ENCODE measurements around the gene IL1B. TPM values are rescaled to one million over a fixed set of nuclear protein-coding genes. Genes with fewer than 3 reads are reported as not detected.
A peak's percentile ranks its signal among the peaks of the same experiment; 100 is the strongest.

IL1B gene
- total and polyA plus RNA-seq, 2 experiments from 2014 or later, result 0.86 to 2.2 TPM

- DNase-seq, result no peak
- H3K9me3 ChIP-seq (ENCODE audit: low read depth), result no peaks in the 10 kb centered on the region
- H3K9me2 ChIP-seq (ENCODE audit: insufficient read depth), result no peaks in the 10 kb centered on the region
- peak overlapping the region; percentile 23 for H3K4me2 ChIP-seq (ENCODE audit: unreplicated experiment)
- no peaks in the 10 kb centered on the region for H3K36me3 ChIP-seq (ENCODE audit: low read depth)
- WGBS, 2 experiments (ENCODE audit: low coverage in 1 of 2, low lambda C conversion rate in 2 of 2, missing lambda C conversion rate in 2 of 2), result 89 to 90% methylated on average over 6 of the region's 6 CpGs
- H3K27me3 ChIP-seq (replicated peaks; ENCODE audit: insufficient read depth), result no peaks in the 10 kb centered on the region
- H3F3A ChIP-seq (ENCODE audit: insufficient read depth), result peaks cover 34% of the 10 kb centered on the region
- H2AFZ ChIP-seq, result no peak overlapping the region
- no peak for TF ChIP-seq EZH2 (IDR thresholded peaks at IDR 0.05; ENCODE audit: insufficient read depth, poor library complexity, severe bottlenecking)
- no peak for TF ChIP-seq EZH2phosphoT487 (IDR thresholded peaks at IDR 0.05; ENCODE audit: insufficient read depth, low read depth)
- H4K20me1 ChIP-seq (ENCODE audit: insufficient read depth), result no peaks in the 10 kb centered on the region
- no peak overlapping the region for H3K9ac ChIP-seq
- H3K27ac ChIP-seq, result no peak overlapping the region
- peaks cover 43% of the 10 kb centered on the region for H3K4me1 ChIP-seq (ENCODE audit: insufficient read depth)
- H3K79me2 ChIP-seq (ENCODE audit: insufficient read depth), result no peaks in the 10 kb centered on the region
- in situ Hi-C loops (cut with MboI), result no loop called here
- H3K4me3 ChIP-seq, result no peak overlapping the region
These were observed 43.0 kb upstream of the IL1B start for GRCh38 chr2:112879491-112880041.

- TF ChIP-seq EZH2 (IDR thresholded peaks at IDR 0.05; ENCODE audit: insufficient read depth, poor library complexity, severe bottlenecking) (no peak), EZH2phosphoT487 (IDR thresholded peaks at IDR 0.05; ENCODE audit: insufficient read depth, low read depth) (no peak)
- peak; percentile 30 for DNase-seq
These were observed 40.8 kb upstream of the IL1B start for GRCh38 chr2:112877423-112877822.

GRCh38 chr2:112876971-112877361 is 40.4 kb upstream of the IL1B start:
- H3K27ac ChIP-seq, result peak overlapping the region; percentile 21; the same call in 1 of the 2 replicates
- no peaks in the 10 kb centered on the region for H3K9me2 ChIP-seq (ENCODE audit: insufficient read depth)
- peak; percentile 24 for DNase-seq
- peaks cover 25% of the 10 kb centered on the region for H3F3A ChIP-seq (ENCODE audit: insufficient read depth)
- TF ChIP-seq EZH2phosphoT487 (IDR thresholded peaks at IDR 0.05; ENCODE audit: insufficient read depth, low read depth) (no peak), EZH2 (IDR thresholded peaks at IDR 0.05; ENCODE audit: insufficient read depth, poor library complexity, severe bottlenecking) (no peak)
- H3K9me3 ChIP-seq (ENCODE audit: low read depth), result no peaks in the 10 kb centered on the region
- peak overlapping the region; percentile 33 for H3K4me2 ChIP-seq (ENCODE audit: unreplicated experiment)
- 56 to 67% methylated on average over 4 of the region's 4 CpGs for WGBS, 2 experiments (ENCODE audit: low coverage in 1 of 2, low lambda C conversion rate in 2 of 2, missing lambda C conversion rate in 2 of 2)
- no peak overlapping the region for H2AFZ ChIP-seq
- H3K9ac ChIP-seq, result no peak overlapping the region
- H3K36me3 ChIP-seq (ENCODE audit: low read depth), result no peaks in the 10 kb centered on the region
- in situ Hi-C loops (cut with MboI), result no loop called here
- H3K4me1 ChIP-seq (ENCODE audit: insufficient read depth), result peaks cover 37% of the 10 kb centered on the region
- H3K4me3 ChIP-seq, result no peak overlapping the region
- no peaks in the 10 kb centered on the region for H3K79me2 ChIP-seq (ENCODE audit: insufficient read depth)
- H3K27me3 ChIP-seq (replicated peaks; ENCODE audit: insufficient read depth), result no peaks in the 10 kb centered on the region
- no peaks in the 10 kb centered on the region for H4K20me1 ChIP-seq (ENCODE audit: insufficient read depth)

More at GRCh38 chr2:112877423-112877822, 40.8 kb upstream of the IL1B start:
- no peak overlapping the region for H2AFZ ChIP-seq
- H3K4me1 ChIP-seq (ENCODE audit: insufficient read depth), result peaks cover 41% of the 10 kb centered on the region
- H3K9me2 ChIP-seq (ENCODE audit: insufficient read depth), result no peaks in the 10 kb centered on the region
- H3K9me3 ChIP-seq (ENCODE audit: low read depth), result no peaks in the 10 kb centered on the region
- H3K4me3 ChIP-seq, result no peak overlapping the region
- in situ Hi-C loops (cut with MboI), result no loop called here
- no peaks in the 10 kb centered on the region for H3K79me2 ChIP-seq (ENCODE audit: insufficient read depth)
- H3K27me3 ChIP-seq (replicated peaks; ENCODE audit: insufficient read depth), result no peaks in the 10 kb centered on the region
- H3K27ac ChIP-seq, result peak overlapping the region; percentile 21; the same call in 1 of the 2 replicates
- H4K20me1 ChIP-seq (ENCODE audit: insufficient read depth), result no peaks in the 10 kb centered on the region
- H3K4me2 ChIP-seq (ENCODE audit: unreplicated experiment), result peak overlapping the region; percentile 33
- H3F3A ChIP-seq (ENCODE audit: insufficient read depth), result peaks cover 29% of the 10 kb centered on the region
- H3K36me3 ChIP-seq (ENCODE audit: low read depth), result no peaks in the 10 kb centered on the region
- H3K9ac ChIP-seq, result no peak overlapping the region
- 66 to 76% methylated on average over 6 of the region's 6 CpGs for whole genome bisulfite sequencing, 2 experiments (ENCODE audit: low coverage in 1 of 2, low lambda C conversion rate in 2 of 2, missing lambda C conversion rate in 2 of 2)

- Histone ChIP-seq H3K4me2 (ENCODE audit: unreplicated experiment) (no peak overlapping the region), H2AFZ (no peak overlapping the region), H3F3A (ENCODE audit: insufficient read depth) (peaks cover 20% of the 10 kb centered on the region), H3K9ac (no peak overlapping the region), H3K9me2 (ENCODE audit: insufficient read depth) (no peaks in the 10 kb centered on the region), H3K27me3 (replicated peaks; ENCODE audit: insufficient read depth) (no peaks in the 10 kb centered on the region), H3K4me3 (no peak overlapping the region), H3K79me2 (ENCODE audit: insufficient read depth) (no peaks in the 10 kb centered on the region), H3K4me1 (ENCODE audit: insufficient read depth) (peaks cover 31% of the 10 kb centered on the region), H4K20me1 (ENCODE audit: insufficient read depth) (no peaks in the 10 kb centered on the region), H3K27ac (no peak overlapping the region), H3K36me3 (ENCODE audit: low read depth) (no peaks in the 10 kb centered on the region), H3K9me3 (ENCODE audit: low read depth) (no peaks in the 10 kb centered on the region)
- peak; percentile 8 for DNase-seq
- 82 to 89% methylated on average over 3 of the region's 3 CpGs for WGBS, 2 experiments (ENCODE audit: low coverage in 1 of 2, low lambda C conversion rate in 2 of 2, missing lambda C conversion rate in 2 of 2)
- in situ Hi-C loops (cut with MboI), result no loop called here
- TF ChIP-seq EZH2phosphoT487 (IDR thresholded peaks at IDR 0.05; ENCODE audit: insufficient read depth, low read depth) (no peak), EZH2 (IDR thresholded peaks at IDR 0.05; ENCODE audit: insufficient read depth, poor library complexity, severe bottlenecking) (no peak)
These were observed 39.8 kb upstream of the IL1B start for GRCh38 chr2:112876257-112876970.

Measured in GM23248 (cell line).